K562 (cell line): ENCODE measurements around the gene CDX1. TPM values are rescaled to one million over a fixed set of nuclear protein-coding genes. Genes with fewer than 3 reads are reported as not detected.

Experiments
- ATAC-seq: fragments of 200-7000 bp; cut with Tn5 transposase; 3 replicates; pipeline ENCODE4 v1.9.1; 2020; ENCODE audit warnings: moderate library complexity
- BruUV-seq: library from RNA; stranded (reverse); fragments of 400-500 nt; replicated peaks from 2 replicates; lab custom pipeline; 2021; lab: Mats Ljungman, UMichigan
- CTCF ChIA-PET: fragments of 300-600 bp; formaldehyde crosslinking; extraction: SDS; loops from one replicate; lab custom pipeline; 2021; ENCODE audit warnings: low intra/inter-chr PET ratio; lab: Yijun Ruan, JAX
- POLR2A ChIA-PET: fragments of 300-600, 350-650 bp; sonication (Branson Sonifier 250); formaldehyde crosslinking; extraction: SDS; loops from one replicate; lab custom pipeline; 2021; ENCODE audit warnings: antibody characterized with exemption, inconsistent platforms; lab: Yijun Ruan, JAX
- DNase-seq, 4 experiments: peaks; one replicate each; pipeline versions ENCODE4 v3.0.0 to v3.0.0-alpha.2; 2011 to 2018; ENCODE audit warnings: low spot score in 3 of 4, mixed read lengths in 3 of 4; ENCODE audit errors: extremely low read depth in 1 of 4
- FAIRE-seq: peaks from 2 replicates; lab custom pipeline; 2011; peaks lifted over from hg19 to GRCh38; lab: Jason Lieb, UNC
- H2AFZ ChIP-seq: 2 replicates; pipeline ENCODE4 v1.6.0; 2011; ENCODE audit warnings: low read depth, low read length, control low read depth, inconsistent platforms
- H3K27ac ChIP-seq: fragments of 200-600 bp; 3 replicates; pipeline ENCODE4 v1.8.0; 2011; ENCODE audit warnings: low read depth, mild to moderate bottlenecking, control low read depth, inconsistent platforms, low read length, moderate library complexity, mixed read lengths; ENCODE audit errors: extremely low read depth
- H3K27me3 ChIP-seq, 2 experiments: fragments of 300-600 bp in 1 of 2; 2 replicates in 1 of 2; 3 replicates in 1 of 2; pipeline versions ENCODE4 v1.6.0 to v1.8.0; 2011; ENCODE audit warnings: inconsistent platforms in 2 of 2, low read length in 2 of 2, mild to moderate bottlenecking in 1 of 2, mixed read lengths in 1 of 2, moderate library complexity in 1 of 2; ENCODE audit not compliant: control insufficient read depth in 2 of 2, insufficient read depth in 2 of 2
- H3K36me3 ChIP-seq: fragments of 300-600 bp; 3 replicates; pipeline ENCODE4 v1.8.0; 2011; ENCODE audit warnings: mild to moderate bottlenecking, low read length, inconsistent platforms; ENCODE audit not compliant: control insufficient read depth, insufficient read depth
- H3K4me1 ChIP-seq, 2 experiments: fragments of 200-600 bp in 1 of 2; replicated peaks in 1 of 2; 2 replicates in 1 of 2; 3 replicates in 1 of 2; pipeline versions ENCODE4 v1.5.1 to v1.8.0; 2011; ENCODE audit warnings: inconsistent platforms in 2 of 2, low read length in 2 of 2, mild to moderate bottlenecking in 1 of 2, mixed read lengths in 1 of 2, moderate library complexity in 1 of 2; ENCODE audit not compliant: control insufficient read depth in 2 of 2, insufficient read depth in 2 of 2
- H3K4me2 ChIP-seq: 2 replicates; pipeline ENCODE4 v1.6.1; 2011; ENCODE audit warnings: low read length, control low read depth, inconsistent platforms, mixed read lengths; ENCODE audit not compliant: insufficient read depth
- H3K4me3 ChIP-seq: fragments of 200-600 bp; sonication (generic), shearing (Covaris generic); 2 replicates; pipeline ENCODE4 v1.5.1; 2016; ENCODE audit warnings: control low read depth, inconsistent platforms
- H3K79me2 ChIP-seq: fragments of 200-600 bp; 3 replicates; pipeline ENCODE4 v1.8.0; 2011; ENCODE audit warnings: low read length, inconsistent platforms; ENCODE audit not compliant: control insufficient read depth, insufficient read depth
- H3K9ac ChIP-seq, 2 experiments: 2 replicates each; pipeline versions ENCODE4 v1.6.0 to v1.6.1; 2011; ENCODE audit warnings: low read depth in 2 of 2, low read length in 2 of 2, control low read depth in 1 of 2, inconsistent platforms in 1 of 2, mild to moderate bottlenecking in 1 of 2, mixed read lengths in 1 of 2; ENCODE audit not compliant: insufficient read depth in 1 of 2
- H3K9me1 ChIP-seq: one replicate; pipeline ENCODE4 v1.6.0; 2011; ENCODE audit warnings: inconsistent platforms, mild to moderate bottlenecking, low read length, moderate library complexity; ENCODE audit not compliant: control insufficient read depth, insufficient read depth
- H3K9me3 ChIP-seq: replicated peaks from 2 replicates; pipeline ENCODE4 v1.5.1; 2011; ENCODE audit warnings: low read depth, low read length, inconsistent platforms; ENCODE audit not compliant: control insufficient read depth, insufficient read depth
- H4K20me1 ChIP-seq: replicated peaks from 2 replicates; pipeline ENCODE4 v1.6.1; 2011; ENCODE audit warnings: low read length, inconsistent platforms, mixed read lengths; ENCODE audit not compliant: control insufficient read depth, insufficient read depth
- C11orf30 ChIP-seq: fragments of 450-650 bp; IDR thresholded peaks from 2 replicates; pipeline ENCODE4 v1.6.1; 2016; ENCODE audit warnings: low read depth, mild to moderate bottlenecking
- CCNT2 ChIP-seq: IDR thresholded peaks from 2 replicates; pipeline ENCODE4 v1.6.1; 2011; ENCODE audit warnings: borderline replicate concordance, low read depth, mild to moderate bottlenecking, moderate library complexity, mixed read lengths, low read length; ENCODE audit not compliant: insufficient read length; ENCODE audit errors: extremely low read depth
- HCFC1 ChIP-seq: IDR thresholded peaks from 2 replicates; pipeline ENCODE4 v1.6.1; 2012; ENCODE audit warnings: low read depth, low read length, improper control_type of control experiment
- NCOA4 ChIP-seq: fragments of 450-650 bp; IDR thresholded peaks from 2 replicates; pipeline ENCODE4 v1.6.1; 2018; ENCODE audit warnings: mild to moderate bottlenecking; ENCODE audit not compliant: partially characterized antibody
- PHB2 ChIP-seq: fragments of 450-650 bp; IDR thresholded peaks from 2 replicates; pipeline ENCODE4 v1.6.1; 2017; ENCODE audit warnings: low read depth
- RBM22 ChIP-seq: fragments of 200-400 bp; formaldehyde crosslinking; IDR thresholded peaks from 2 replicates; pipeline ENCODE4 v1.6.1; 2018; ENCODE audit warnings: low read length, low read depth; ENCODE audit not compliant: poor library complexity, severe bottlenecking
- SMC3 ChIP-seq: conservative IDR thresholded peaks from 2 replicates; pipeline ENCODE4 v1.6.1; 2011; ENCODE audit warnings: low read depth, low read length, improper control_type of control experiment; ENCODE audit not compliant: insufficient read depth
- SPI1 ChIP-seq: IDR thresholded peaks from 2 replicates; pipeline ENCODE4 v1.6.1; 2011; ENCODE audit warnings: low read depth, low read length, control low read depth, borderline replicate concordance
- ZEB2 ChIP-seq: fragments of 450-650 bp; IDR thresholded peaks from 2 replicates; pipeline ENCODE4 v1.6.1; 2016
- ZNF318 ChIP-seq, 2 experiments: fragments of 450-650 bp; IDR thresholded peaks; 2 replicates each; pipeline ENCODE4 v1.6.1; 2016; ENCODE audit warnings: mild to moderate bottlenecking in 2 of 2, borderline replicate concordance in 1 of 2, low read depth in 1 of 2, moderate library complexity in 1 of 2
- WGBS: fragments of 100-300 bp; shearing (Covaris generic); methylation state at CpG from one replicate; pipeline ENCODE4 v1.1.6; 2016; ENCODE audit warnings: low coverage, mixed read lengths; ENCODE audit not compliant: insufficient coverage; ENCODE audit errors: missing lambda C conversion rate; 5-methylcytosine and 5-hydroxymethylcytosine counted together
- in situ Hi-C: fragments of 300-500 bp; cut with MboI; formaldehyde crosslinking; loops from 4 replicates; pipeline ENCODE4 v1.15.0; 2018; ENCODE audit warnings: inconsistent platforms, mixed read lengths
- intact Hi-C: fragments of 100-400 bp; cut with micrococcal nuclease; formaldehyde crosslinking; loops from 2 replicates; pipeline ENCODE4 v1.14.2; 2022
- polyA plus RNA-seq, 8 experiments: library from polyadenylated mRNA; depleted of rRNA in 4 of 8; stranded (reverse) in 5 of 8; unstranded in 3 of 8; fragments of >200 nt; fragmentation: Nextera tagmentation in 2 of 8; fragmentation: Illumina TruSeq in 1 of 8; extraction: Ambion mirVana in 2 of 8; extraction: Trizol in 1 of 8; gene quantifications; 2 replicates each; pipeline versions ENCODE4 v1.2.1 to v1.2.3, GENCODE V29; 2011 to 2014; ENCODE audit warnings: inconsistent platforms in 1 of 8, missing spikeins in 1 of 8
- total RNA-seq, 7 experiments: library from RNA; depleted of rRNA in 6 of 7; stranded (reverse); fragments of >200 nt in 6 of 7; fragmentation: Illumina TruSeq in 2 of 7; extraction: Trizol in 2 of 7; gene quantifications; 2 replicates each; pipeline versions ENCODE4 v1.2.1 to v1.2.3, GENCODE V29; 2011 to 2021; ENCODE audit warnings: low replicate concordance in 1 of 7

The CDX1 gene
- total and polyA plus RNA-seq, 9 of the 15 experiments (the other 6 are each of a cell fraction or from before 2014, with no cell fraction given) = 0.06 to 0.16 TPM; not detected in 7

- H3K79me2 ChIP-seq = no peaks in the 10 kb centered on the region
- H3K4me1 ChIP-seq = peaks cover 26 to 35% of the 10 kb centered on the region in 2 experiments; a peak in 4 of 5 replicates
- 45% methylated on average over 11 of the region's 11 CpGs for WGBS
- CTCF ChIA-PET = no interaction called here
- in situ Hi-C loops (no loop called here), intact Hi-C loops (loop anchor here (10.0 kb wide), 1 partner anchor 94 kb away; no protein-coding TSS in a partner anchor)
- no peak overlapping the region for H3K27ac ChIP-seq
- no peaks in the 10 kb centered on the region for H3K36me3 ChIP-seq
- H3K9ac ChIP-seq = no peak overlapping the region
- DNase-seq (no peak), ATAC-seq (no peak), FAIRE-seq (no peak)
- H3K27me3 ChIP-seq = no peaks in the 10 kb centered on the region
- no peaks in the 10 kb centered on the region for H4K20me1 ChIP-seq
- H3K9me1 ChIP-seq = no peaks in the 10 kb centered on the region
- POLR2A ChIA-PET = interaction anchor here (0.7 to 1.2 kb wide), 3 partner anchors 16 to 88 kb away, joined by 3 to 5 read pairs (median 3); no protein-coding TSS in a partner anchor
- no peaks in the 10 kb centered on the region for H3K9me3 ChIP-seq
- BruUV-seq = no TSS peak
- H2AFZ ChIP-seq = no peak overlapping the region
- H3K4me3 ChIP-seq = no peak overlapping the region
- no peak overlapping the region for H3K4me2 ChIP-seq
- TF ChIP-seq CCNT2 = no peak
- TF ChIP-seq ZEB2 = no peak
- no peak for TF ChIP-seq NCOA4
- no peak for TF ChIP-seq ZNF318 (IDR thresholded peaks at IDR 0.05; ENCODE audit: borderline replicate concordance in 1 of 2, low read depth in 1 of 2)
- TF ChIP-seq C11orf30 = no peak
- TF ChIP-seq SMC3 = no peak
- no peak for TF ChIP-seq HCFC1
- no peak for TF ChIP-seq PHB2
- TF ChIP-seq RBM22 = no peak
- no peak for TF ChIP-seq SPI1
These were observed 47.9 kb upstream of the CDX1 start for GRCh38 chr5:150118561-150119229.
